SK-N-SH (cell line): ENCODE results near the gene CLMP.

Experiments used
- CTCF ChIP-seq: fragments of 200-600 bp; sonication (generic); IDR thresholded peaks from 2 replicates; pipeline ENCODE4 v1.6.1; 2017; ENCODE audit warnings: antibody characterized with exemption, mild to moderate bottlenecking, moderate library complexity
- EP300 ChIP-seq, 2 experiments: IDR thresholded peaks; 2 replicates each; pipeline versions ENCODE4 v1.4.0 to v1.6.1; 2012; ENCODE audit warnings: borderline replicate concordance in 1 of 2, low read depth in 1 of 2, low read length in 1 of 2
- FOXJ3 ChIP-seq: sonication (generic); formaldehyde crosslinking; IDR thresholded peaks from 2 replicates; pipeline ENCODE4 v1.5.1; 2020; ENCODE audit warnings: mild to moderate bottlenecking, missing genetic modification reagents
- POLR2AphosphoS5 ChIP-seq: IDR thresholded peaks from 2 replicates; pipeline ENCODE4 v1.6.1; 2012; ENCODE audit warnings: low read depth, low read length
- RAD21 ChIP-seq: IDR thresholded peaks from 2 replicates; pipeline ENCODE4 v1.6.1; 2012; ENCODE audit warnings: mild to moderate bottlenecking, low read length
- REST ChIP-seq: IDR thresholded peaks from 2 replicates; pipeline ENCODE4 v1.6.1; 2012; ENCODE audit warnings: mild to moderate bottlenecking, low read depth, low read length, moderate library complexity
- RXRA ChIP-seq: IDR thresholded peaks from 2 replicates; pipeline ENCODE4 v1.4.0; 2012; ENCODE audit warnings: low read depth, mild to moderate bottlenecking, borderline replicate concordance
- USF1 ChIP-seq: IDR thresholded peaks from 2 replicates; pipeline ENCODE4 v1.4.0; 2012; ENCODE audit warnings: low read depth, borderline replicate concordance

GRCh38 chr11:123170929-123171328, 24.1 kb downstream of the CLMP start:
- TF ChIP-seq POLR2AphosphoS5 (no peak), FOXJ3 (CRISPR knock-in tag) (no peak), USF1 (no peak), EP300 (IDR thresholded peaks at IDR 0.05; ENCODE audit: borderline replicate concordance in 1 of 2, low read depth in 1 of 2, low read length in 1 of 2) (no peak), RAD21 (no peak), RXRA (no peak), REST (no peak), CTCF (no peak)
